Erythroblast (primary cell): ENCODE measurements around the gene MFSD2A.

Experiments used
- GATA1 ChIP-seq: IDR thresholded peaks from 2 replicates; pipeline ENCODE4 v1.6.1; 2011; ENCODE audit warnings: low read depth, mild to moderate bottlenecking, control low read depth, low read length, moderate library complexity
- POLR2A ChIP-seq: IDR thresholded peaks from 2 replicates; pipeline ENCODE4 v1.6.1; 2011; ENCODE audit warnings: mild to moderate bottlenecking, low read length

DNA sequence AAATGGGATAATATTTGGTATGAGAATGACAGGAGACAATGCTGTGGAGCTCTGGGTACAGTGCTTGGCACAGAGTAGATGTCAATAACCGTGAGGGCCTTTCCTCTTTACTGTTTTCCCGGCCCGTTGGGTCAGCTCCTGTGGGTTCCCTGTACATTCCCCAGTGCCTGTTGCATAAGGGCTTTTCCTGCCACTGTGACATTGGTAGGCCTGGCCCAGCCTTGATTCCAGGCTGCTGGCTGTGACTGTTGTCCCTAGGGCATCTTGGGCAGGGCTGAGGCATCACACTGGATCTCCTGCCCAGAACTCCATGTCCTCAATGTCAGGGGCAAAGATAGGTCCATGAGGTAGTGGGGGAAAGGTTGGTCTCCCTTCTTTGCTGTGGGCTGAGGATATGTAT, 27.4 kb upstream of the MFSD2A start:
- no peak for TF ChIP-seq POLR2A
- TF ChIP-seq GATA1 = no peak
